HEK293T (cell line): Measurements from ENCODE around the gene TRIM69.

Experiments used
- BHLHE40 ChIP-seq: fragments of 450-650 bp; IDR thresholded peaks from 2 replicates; pipeline ENCODE4 v1.6.1; 2016; ENCODE audit warnings: mild to moderate bottlenecking, moderate library complexity, borderline replicate concordance
- ELF4 ChIP-seq: fragments of 450-650 bp; IDR thresholded peaks from 2 replicates; pipeline ENCODE4 v1.6.1; 2017; ENCODE audit warnings: antibody characterized with exemption
- PKNOX1 ChIP-seq: fragments of 450-650 bp; IDR thresholded peaks from 2 replicates; pipeline ENCODE4 v1.6.1; 2016

DNA sequence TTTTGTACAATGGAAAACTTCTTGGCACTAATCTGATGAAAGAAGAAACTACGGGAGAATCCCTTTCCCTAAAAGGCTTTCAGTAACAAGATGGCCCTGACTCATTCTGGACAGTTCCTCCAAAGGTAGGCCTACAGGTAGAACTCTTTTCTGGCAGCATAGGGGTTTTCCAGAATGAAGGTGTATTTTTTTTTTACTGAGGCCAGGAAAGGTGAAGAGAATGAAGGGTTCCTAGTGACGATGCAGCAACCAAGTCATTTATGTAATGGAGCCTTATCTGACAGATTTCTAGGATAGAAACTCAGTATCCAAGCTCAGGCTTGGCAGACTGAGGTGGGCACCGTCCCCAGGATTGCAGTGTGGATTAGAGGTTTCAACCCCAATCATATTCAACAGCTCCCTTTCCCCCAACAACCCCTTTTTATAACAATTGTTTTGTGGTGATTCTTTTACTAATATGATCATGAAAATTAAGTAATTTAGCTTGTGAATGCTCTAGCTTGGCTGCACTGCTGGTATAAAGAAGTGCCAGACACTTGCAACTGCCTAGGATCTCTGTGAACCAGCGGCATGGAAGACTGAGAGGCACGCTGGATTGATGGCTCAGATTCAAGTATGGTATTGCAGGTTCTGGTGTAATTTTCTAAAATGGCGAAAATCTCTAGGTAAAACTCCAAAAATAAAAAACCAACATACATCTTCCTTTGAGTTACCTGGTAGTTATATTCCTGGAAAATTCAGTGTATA is 8.7 kb upstream of the TRIM69 start:
- TF ChIP-seq ELF4 (no peak), PKNOX1 (no peak), BHLHE40 (no peak)
